ENCODE measurements around the gene RHEX.

The RHEX gene

GRCh38 chr1:206131037-206131436 lies 78.1 kb downstream of the RHEX start:
- no peak overlapping the region for H3K4me3 ChIP-seq (replicated peaks; ENCODE audit: low read depth, low read length)
- TF ChIP-seq, protein P1, sequence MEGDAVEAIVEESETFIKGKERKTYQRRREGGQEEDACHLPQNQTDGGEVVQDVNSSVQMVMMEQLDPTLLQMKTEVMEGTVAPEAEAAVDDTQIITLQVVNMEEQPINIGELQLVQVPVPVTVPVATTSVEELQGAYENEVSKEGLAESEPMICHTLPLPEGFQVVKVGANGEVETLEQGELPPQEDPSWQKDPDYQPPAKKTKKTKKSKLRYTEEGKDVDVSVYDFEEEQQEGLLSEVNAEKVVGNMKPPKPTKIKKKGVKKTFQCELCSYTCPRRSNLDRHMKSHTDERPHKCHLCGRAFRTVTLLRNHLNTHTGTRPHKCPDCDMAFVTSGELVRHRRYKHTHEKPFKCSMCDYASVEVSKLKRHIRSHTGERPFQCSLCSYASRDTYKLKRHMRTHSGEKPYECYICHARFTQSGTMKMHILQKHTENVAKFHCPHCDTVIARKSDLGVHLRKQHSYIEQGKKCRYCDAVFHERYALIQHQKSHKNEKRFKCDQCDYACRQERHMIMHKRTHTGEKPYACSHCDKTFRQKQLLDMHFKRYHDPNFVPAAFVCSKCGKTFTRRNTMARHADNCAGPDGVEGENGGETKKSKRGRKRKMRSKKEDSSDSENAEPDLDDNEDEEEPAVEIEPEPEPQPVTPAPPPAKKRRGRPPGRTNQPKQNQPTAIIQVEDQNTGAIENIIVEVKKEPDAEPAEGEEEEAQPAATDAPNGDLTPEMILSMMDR (IDR thresholded peaks at IDR 0.05; ENCODE audit: low read length, missing control alignments): no peak
- DNase-seq (ENCODE audit: low read depth): no peak

- no peak overlapping the region for H3K4me3 ChIP-seq (replicated peaks; ENCODE audit: low read depth, low read length)
- TF ChIP-seq, protein P1 (IDR thresholded peaks at IDR 0.05; ENCODE audit: low read length, missing control alignments): no peak
- DNase-seq (ENCODE audit: low read depth): no peak
Observed at GRCh38 chr1:206133751-206134415, 80.9 kb downstream of the RHEX start.

DNA sequence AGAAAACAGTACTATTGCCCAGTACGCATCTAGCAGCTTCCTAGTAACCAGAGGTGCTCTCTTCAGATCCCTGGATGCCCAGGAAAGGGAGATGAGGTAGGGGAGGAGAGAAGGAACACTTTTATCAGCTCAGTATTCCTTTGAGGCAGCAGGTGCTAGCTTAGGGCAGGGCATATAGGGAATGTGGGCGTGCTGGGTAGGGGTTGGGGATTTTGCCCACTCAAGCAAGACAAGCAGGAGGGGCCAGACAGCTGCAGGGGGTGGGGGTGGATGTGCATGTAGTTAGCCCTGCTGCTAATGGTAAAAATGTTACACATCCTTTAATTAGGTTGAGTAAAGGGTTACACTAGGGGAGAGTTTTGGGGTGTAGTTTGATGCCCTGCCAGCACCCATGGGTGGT lies 82.3 kb downstream of the RHEX start:
- no peak for DNase-seq (ENCODE audit: low read depth)
- H3K4me3 ChIP-seq (replicated peaks; ENCODE audit: low read depth, low read length): no peak overlapping the region
- TF ChIP-seq, protein P1 (IDR thresholded peaks at IDR 0.05; ENCODE audit: low read length, missing control alignments): no peak

DNA sequence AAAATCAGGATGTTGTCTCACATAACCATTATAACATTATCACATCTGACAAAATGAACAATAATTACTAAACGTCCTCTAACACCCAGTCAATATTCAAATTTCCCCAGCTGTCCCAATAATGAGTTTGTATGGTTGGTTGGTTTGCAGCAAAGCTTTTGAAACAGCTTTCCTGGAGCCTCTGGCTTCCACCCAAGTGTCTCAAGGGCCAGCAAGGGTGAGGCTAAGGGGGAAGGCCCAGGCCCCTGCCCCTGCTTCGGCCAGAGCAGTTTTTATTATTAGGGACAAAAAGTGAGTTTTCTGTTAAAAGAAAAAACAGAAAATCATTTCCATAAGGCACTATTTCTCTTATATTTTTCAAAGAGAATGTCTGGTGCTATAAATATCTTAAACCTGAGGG lies 83.3 kb downstream of the RHEX start:
- TF ChIP-seq, protein P1 (IDR thresholded peaks at IDR 0.05; ENCODE audit: low read length, missing control alignments): no peak
- DNase-seq (ENCODE audit: low read depth): no peak
- H3K4me3 ChIP-seq (replicated peaks; ENCODE audit: low read depth, low read length): no peak overlapping the region

DNA sequence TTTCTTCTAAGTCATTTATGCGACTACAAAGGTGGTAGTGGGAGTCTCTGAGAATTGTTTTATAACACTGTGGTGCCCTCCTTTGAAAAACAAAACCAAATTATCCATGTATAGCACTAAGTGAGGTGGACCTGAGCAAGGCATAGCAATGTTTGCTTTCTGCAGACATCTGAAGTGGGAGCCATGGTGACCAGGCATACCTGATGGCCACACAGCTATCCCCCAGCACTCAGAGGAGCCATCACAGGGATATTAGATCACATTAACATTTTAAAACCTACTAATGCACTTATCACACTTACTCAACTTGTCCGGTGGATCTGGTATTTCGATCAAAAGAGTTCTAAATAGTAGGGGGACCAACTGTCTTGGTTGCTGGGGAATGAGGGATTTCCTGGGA lies 89.0 kb downstream of the RHEX start:
- no peak for DNase-seq (ENCODE audit: low read depth)
- TF ChIP-seq, protein P1 (IDR thresholded peaks at IDR 0.05; ENCODE audit: low read length, missing control alignments): no peak
- no peak overlapping the region for H3K4me3 ChIP-seq (replicated peaks; ENCODE audit: low read depth, low read length)

GRCh38 chr1:206142770-206143169 lies 89.8 kb downstream of the RHEX start:
- H3K4me3 ChIP-seq (replicated peaks; ENCODE audit: low read depth, low read length): no peak overlapping the region
- TF ChIP-seq, protein P1 (IDR thresholded peaks at IDR 0.05; ENCODE audit: low read length, missing control alignments): no peak
- no peak for DNase-seq (ENCODE audit: low read depth)

- TF ChIP-seq, protein P1 (IDR thresholded peaks at IDR 0.05; ENCODE audit: low read length, missing control alignments): no peak
- no peak for DNase-seq (ENCODE audit: low read depth)
- no peak overlapping the region for H3K4me3 ChIP-seq (replicated peaks; ENCODE audit: low read depth, low read length)
Observed at GRCh38 chr1:206143537-206144172, 90.7 kb downstream of the RHEX start.
